HCT116 (cell line): ENCODE results near the gene TPD52L2. TPM values are rescaled to one million over a fixed set of nuclear protein-coding genes. Genes with fewer than 3 reads are reported as not detected.

Experiments
- ATAC-seq: fragments of 200-7000 bp; cut with Tn5 transposase; 2 replicates; pipeline ENCODE4 v1.9.1; 2020; ENCODE audit warnings: mild to moderate bottlenecking, moderate library complexity
- BruUV-seq: library from RNA; stranded (reverse); fragments of 400-500 nt; replicated peaks from 2 replicates; lab custom pipeline; 2021; lab: Mats Ljungman, UMichigan
- CTCF ChIA-PET: fragments of 300-600 bp; sonication (Branson Sonifier 250); formaldehyde crosslinking; loops from one replicate; lab custom pipeline; 2021; ENCODE audit warnings: antibody characterized with exemption; lab: Charles Lee
- POLR2A ChIA-PET: fragments of 300-600, 350-600 bp; sonication (Branson Sonifier 250); formaldehyde crosslinking; loops from one replicate; lab custom pipeline; 2021; ENCODE audit warnings: antibody characterized with exemption; lab: Charles Lee
- RAD21 ChIA-PET, 2 experiments: fragments of 300-600 bp; sonication (Branson Sonifier 250); formaldehyde crosslinking; loops; one replicate each; lab custom pipeline; 2023; ENCODE audit warnings: low total read pairs in 2 of 2; ENCODE audit not compliant: uncharacterized antibody in 2 of 2, unreplicated experiment in 2 of 2, low non-redundant PET in 1 of 2; lab: Charles Lee
- DNase-seq: peaks from one replicate; pipeline ENCODE4 v3.0.0-alpha.2; 2010; ENCODE audit warnings: low read depth, low spot score
- H2AFZ ChIP-seq: fragments of 200-600 bp; shearing (Covaris generic), sonication (generic); 2 replicates; pipeline ENCODE4 v1.6.1; 2017; ENCODE audit warnings: low read depth, mixed run types, mixed read lengths, antibody characterized with exemption, low read length; ENCODE audit not compliant: poor library complexity, severe bottlenecking
- H3K27ac ChIP-seq: 2 replicates; pipeline ENCODE4 v1.5.1; 2012; ENCODE audit warnings: low read depth, low read length
- H3K27me3 ChIP-seq: fragments of 200-600 bp; sonication (generic); 2 replicates; pipeline ENCODE4 v1.6.1; 2016; ENCODE audit warnings: mixed run types, low read length, mixed read lengths; ENCODE audit not compliant: insufficient read depth
- H3K36me3 ChIP-seq, 2 experiments: fragments of 200-500 bp in 1 of 2; fragments of 200-600 bp in 1 of 2; sonication (Bioruptor generic) in 1 of 2; sonication (generic) in 1 of 2; 2 replicates each; pipeline versions ENCODE4 v1.5.1 to v1.6.1; 2014 to 2016; ENCODE audit warnings: low read length in 2 of 2, inconsistent platforms in 1 of 2, mixed read lengths in 1 of 2, mixed run types in 1 of 2; ENCODE audit not compliant: insufficient read depth in 2 of 2, control insufficient read depth in 1 of 2
- H3K4me1 ChIP-seq, 2 experiments: fragments of 200-600 bp in 1 of 2; sonication (generic) in 1 of 2; 2 replicates each; pipeline versions ENCODE4 v1.5.1 to v1.6.1; 2012 to 2017; ENCODE audit warnings: low read length in 2 of 2, inconsistent platforms in 1 of 2, mild to moderate bottlenecking in 1 of 2, mixed read lengths in 1 of 2, mixed run types in 1 of 2, moderate library complexity in 1 of 2; ENCODE audit not compliant: insufficient read depth in 2 of 2, control insufficient read depth in 1 of 2
- H3K4me2 ChIP-seq: fragments of 200-600 bp; sonication (generic); 2 replicates; pipeline ENCODE4 v1.6.1; 2017; ENCODE audit warnings: mixed run types, low read length, mixed read lengths
- H3K4me3 ChIP-seq, 2 experiments: fragments of 200-600 bp in 1 of 2; sonication (generic) in 1 of 2; replicated peaks in 1 of 2; 2 replicates each; pipeline ENCODE4 v1.5.1; 2011 to 2016; ENCODE audit warnings: low read length in 2 of 2, control low read depth in 1 of 2, low read depth in 1 of 2, mild to moderate bottlenecking in 1 of 2, mixed read lengths in 1 of 2, mixed run types in 1 of 2
- H3K79me2 ChIP-seq: fragments of 200-600 bp; sonication (generic); 2 replicates; pipeline ENCODE4 v1.6.1; 2017; ENCODE audit warnings: mild to moderate bottlenecking, mixed run types, low read length, moderate library complexity, mixed read lengths; ENCODE audit not compliant: insufficient read depth
- H3K9ac ChIP-seq: fragments of 200-600 bp; sonication (generic); 2 replicates; pipeline ENCODE4 v1.6.1; 2016; ENCODE audit warnings: low read length, mixed read lengths
- H3K9me2 ChIP-seq: fragments of 200-600 bp; sonication (generic), shearing (Covaris generic); 2 replicates; pipeline ENCODE4 v1.6.1; 2017; ENCODE audit warnings: mixed run types, mild to moderate bottlenecking, moderate library complexity; ENCODE audit not compliant: insufficient read depth
- H3K9me3 ChIP-seq, 2 experiments: fragments of 200-500 bp in 1 of 2; fragments of 200-600 bp in 1 of 2; sonication (Bioruptor generic) in 1 of 2; sonication (generic) in 1 of 2; 2 replicates each; pipeline ENCODE4 v1.6.1; 2014 to 2017; ENCODE audit warnings: low read length in 2 of 2, mixed read lengths in 2 of 2, inconsistent platforms in 1 of 2, low read depth in 1 of 2, mild to moderate bottlenecking in 1 of 2, mixed run types in 1 of 2, moderate library complexity in 1 of 2; ENCODE audit not compliant: control insufficient read depth in 1 of 2, insufficient read depth in 1 of 2
- H4K20me1 ChIP-seq: fragments of 200-600 bp; sonication (generic), shearing (Covaris generic); 2 replicates; pipeline ENCODE4 v1.6.1; 2017; ENCODE audit warnings: mixed run types, mild to moderate bottlenecking, moderate library complexity; ENCODE audit not compliant: insufficient read depth
- EZH2phosphoT487 ChIP-seq: fragments of 200-600 bp; IDR thresholded peaks from 2 replicates; pipeline ENCODE4 v1.6.1; 2018; ENCODE audit warnings: antibody characterized with exemption, borderline replicate concordance
- JUND ChIP-seq: IDR thresholded peaks from 2 replicates; pipeline ENCODE4 v1.6.1; 2012
- POLR2A ChIP-seq: IDR thresholded peaks from 2 replicates; pipeline ENCODE4 v1.7.0; 2011; ENCODE audit warnings: borderline replicate concordance; ENCODE audit not compliant: insufficient read depth, insufficient read length; ENCODE audit errors: extremely low read depth
- POLR2AphosphoS5 ChIP-seq: IDR thresholded peaks from 2 replicates; pipeline ENCODE4 v1.6.1; 2011; ENCODE audit warnings: mild to moderate bottlenecking, low read depth, low read length, moderate library complexity
- RAD21 ChIP-seq: IDR thresholded peaks from 2 replicates; pipeline ENCODE4 v1.6.1; 2012; ENCODE audit warnings: low read depth, mild to moderate bottlenecking
- REST ChIP-seq: IDR thresholded peaks from 2 replicates; pipeline ENCODE4 v1.6.1; 2012; ENCODE audit warnings: low read depth
- SIN3A ChIP-seq: IDR thresholded peaks from 2 replicates; pipeline ENCODE4 v1.6.1; 2012; ENCODE audit warnings: low read depth
- SP1 ChIP-seq: IDR thresholded peaks from 2 replicates; pipeline ENCODE4 v1.6.1; 2012; ENCODE audit warnings: low read depth
- ZBTB33 ChIP-seq: IDR thresholded peaks from 2 replicates; pipeline ENCODE4 v1.6.1; 2011; ENCODE audit warnings: mild to moderate bottlenecking, low read length, moderate library complexity; ENCODE audit not compliant: insufficient replicate concordance; ENCODE audit errors: extremely low read depth
- ZFX ChIP-seq: fragments of 450-650 bp; IDR thresholded peaks from 2 replicates; pipeline ENCODE4 v1.6.1; 2017
- ZNF274 ChIP-seq: fragments of 200-500 bp; sonication (Bioruptor generic); IDR thresholded peaks from 2 replicates; pipeline ENCODE4 v1.6.1; 2014; ENCODE audit warnings: mild to moderate bottlenecking, low read depth, low read length, inconsistent platforms
- intact Hi-C: fragments of 100-400 bp; cut with micrococcal nuclease; formaldehyde crosslinking; loops from 2 replicates; pipeline ENCODE4 v1.10.0; 2022
- total RNA-seq: library from RNA; stranded (reverse); gene quantifications from one replicate; pipeline ENCODE4 v1.2.1, GENCODE V29; 2021; ENCODE audit not compliant: unreplicated experiment
- TF ChIP-seq, protein P1 (sequence below), 3 experiments: fragments of 200-600 bp in 1 of 3; sonication (generic) in 1 of 3; IDR thresholded peaks in 2 of 3; conservative IDR thresholded peaks in 1 of 3; 2 replicates each; pipeline ENCODE4 v1.5.1; 2012 to 2017; ENCODE audit warnings: low read depth in 2 of 3, low read length in 2 of 3, antibody characterized with exemption in 1 of 3, borderline replicate concordance in 1 of 3, control low read depth in 1 of 3, mild to moderate bottlenecking in 1 of 3, mixed read lengths in 1 of 3, mixed run types in 1 of 3, moderate library complexity in 1 of 3; ENCODE audit not compliant: insufficient read depth in 1 of 3

Gene TPD52L2
- total RNA-seq, 1 experiment from 2014 or later = 149 TPM

GRCh38 chr20:63828124-63828523 is 36.9 kb upstream of the TPD52L2 start:
- ATAC-seq = no peak
- no peaks in the 10 kb centered on the region for H3K9me2 ChIP-seq
- 0 out of 2 replicates have a peak, but pooled peaks cover 3% of the 10 kb centered on the region for H3K79me2 ChIP-seq
- TF ChIP-seq JUND = no peak
- no peak for TF ChIP-seq SIN3A
- no peak for TF ChIP-seq POLR2AphosphoS5
- no peak for TF ChIP-seq REST
- no peak for TF ChIP-seq SP1
- TF ChIP-seq ZNF274 = no peak
- no peak for TF ChIP-seq POLR2A
- no peak for TF ChIP-seq EZH2phosphoT487
- no peak for TF ChIP-seq ZBTB33
- no peak for TF ChIP-seq RAD21
- TF ChIP-seq, protein P1, sequence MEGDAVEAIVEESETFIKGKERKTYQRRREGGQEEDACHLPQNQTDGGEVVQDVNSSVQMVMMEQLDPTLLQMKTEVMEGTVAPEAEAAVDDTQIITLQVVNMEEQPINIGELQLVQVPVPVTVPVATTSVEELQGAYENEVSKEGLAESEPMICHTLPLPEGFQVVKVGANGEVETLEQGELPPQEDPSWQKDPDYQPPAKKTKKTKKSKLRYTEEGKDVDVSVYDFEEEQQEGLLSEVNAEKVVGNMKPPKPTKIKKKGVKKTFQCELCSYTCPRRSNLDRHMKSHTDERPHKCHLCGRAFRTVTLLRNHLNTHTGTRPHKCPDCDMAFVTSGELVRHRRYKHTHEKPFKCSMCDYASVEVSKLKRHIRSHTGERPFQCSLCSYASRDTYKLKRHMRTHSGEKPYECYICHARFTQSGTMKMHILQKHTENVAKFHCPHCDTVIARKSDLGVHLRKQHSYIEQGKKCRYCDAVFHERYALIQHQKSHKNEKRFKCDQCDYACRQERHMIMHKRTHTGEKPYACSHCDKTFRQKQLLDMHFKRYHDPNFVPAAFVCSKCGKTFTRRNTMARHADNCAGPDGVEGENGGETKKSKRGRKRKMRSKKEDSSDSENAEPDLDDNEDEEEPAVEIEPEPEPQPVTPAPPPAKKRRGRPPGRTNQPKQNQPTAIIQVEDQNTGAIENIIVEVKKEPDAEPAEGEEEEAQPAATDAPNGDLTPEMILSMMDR (IDR thresholded peaks at IDR 0.05 in 2 of 3, conservative IDR thresholded peaks at IDR 0.05 in 1 of 3; ENCODE audit: borderline replicate concordance in 1 of 3, insufficient read depth in 1 of 3, low read depth in 2 of 3, low read length in 2 of 3) = no peak
- TF ChIP-seq ZFX = no peak
- CTCF ChIA-PET = no interaction called here
- H4K20me1 ChIP-seq = no peaks in the 10 kb centered on the region
- H3K9ac ChIP-seq = no peak overlapping the region
- no peaks in the 10 kb centered on the region for H3K9me3 ChIP-seq
- peaks cover 3 to 31% of the 10 kb centered on the region in 2 experiments; a peak in 3 of 4 replicates for H3K4me1 ChIP-seq
- H3K27me3 ChIP-seq = no peaks in the 10 kb centered on the region
- DNase-seq = no peak
- H3K4me3 ChIP-seq = no peak overlapping the region
- no peaks in the 10 kb centered on the region for H3K36me3 ChIP-seq
- POLR2A ChIA-PET = no interaction called here
- no peak overlapping the region for H3K27ac ChIP-seq
- H2AFZ ChIP-seq = no peak overlapping the region
- BruUV-seq = no TSS peak
- no peak overlapping the region for H3K4me2 ChIP-seq
- RAD21 ChIA-PET = no interaction called here
- intact Hi-C loops = no loop called here
